Esophagus squamous epithelium (tissue), 5 donors: ENCODE data around the gene MRPL51. TPM values are rescaled to one million over a fixed set of nuclear protein-coding genes. Genes with fewer than 3 reads are reported as not detected.

Experiments
- DNase-seq: peaks from one replicate; lab custom pipeline; 2025; lab: John Stamatoyannopoulos, UW
- H3K27ac ChIP-seq, 4 donors: fragments of 200-600 bp; sonication (generic); one replicate each; pipeline ENCODE4 v1.5.1; 2016 to 2019; ENCODE audit warnings: mild to moderate bottlenecking in 1 of 4
- H3K27me3 ChIP-seq, 4 donors: fragments of 200-600 bp; sonication (generic); 1 replicate in 3 of 4; 2 replicates in 1 of 4; pipeline versions ENCODE4 v1.5.1 to v1.6.0; 2017 to 2021; ENCODE audit warnings: antibody characterized with exemption in 1 of 4
- H3K36me3 ChIP-seq, 3 donors: fragments of 200-600 bp; sonication (generic); one replicate each; pipeline ENCODE4 v1.5.1; 2016 to 2019
- H3K4me1 ChIP-seq, 3 donors: fragments of 200-600 bp; sonication (generic); one replicate each; pipeline ENCODE4 v1.5.1; 2017 to 2019
- H3K4me3 ChIP-seq, 4 donors: fragments of 200-600 bp; sonication (generic); 1 replicate in 3 of 4; 2 replicates in 1 of 4; pipeline ENCODE4 v1.5.1; 2016 to 2019; ENCODE audit warnings: mild to moderate bottlenecking in 2 of 4, moderate library complexity in 1 of 4
- H3K9me3 ChIP-seq, 3 donors: fragments of 200-600 bp; sonication (generic); one replicate each; pipeline ENCODE4 v1.5.1; 2016 to 2019
- CTCF ChIP-seq, 6 experiments: fragments of 450-650 bp in 4 of 6; fragments of 200-600 bp in 2 of 6; sonication (generic) in 2 of 6; IDR thresholded peaks; one replicate each; pipeline ENCODE4 v1.5.1; 2016 to 2019; ENCODE audit warnings: antibody characterized with exemption in 6 of 6, mild to moderate bottlenecking in 4 of 6, moderate library complexity in 4 of 6
- POLR2A ChIP-seq, 4 donors: fragments of 450-650 bp; IDR thresholded peaks; one replicate each; pipeline ENCODE4 v1.6.1; 2017; ENCODE audit warnings: antibody characterized with exemption in 4 of 4, mild to moderate bottlenecking in 4 of 4, moderate library complexity in 3 of 4
- WGBS, 2 donors: methylation state at CpG; one replicate each; pipeline ENCODE4 v1.1.5; 2018; 5-methylcytosine and 5-hydroxymethylcytosine counted together
- intact Hi-C: fragments of 100-400 bp; cut with DNase I; formaldehyde crosslinking; loops from one replicate; pipeline ENCODE4 v1.15.0; 2022
- total RNA-seq, 4 donors: library from RNA; depleted of rRNA; stranded (reverse); fragments of >200 nt; gene quantifications; one replicate each; pipeline ENCODE4 v1.1.0, GENCODE V29; 2016
- donor health status: DM: yes; HTN: yes; CAD: no.

MRPL51 gene
- total RNA-seq, 4 donors from 2014 or later = 36.3 to 95.5 (median 72.6) TPM

DNA sequence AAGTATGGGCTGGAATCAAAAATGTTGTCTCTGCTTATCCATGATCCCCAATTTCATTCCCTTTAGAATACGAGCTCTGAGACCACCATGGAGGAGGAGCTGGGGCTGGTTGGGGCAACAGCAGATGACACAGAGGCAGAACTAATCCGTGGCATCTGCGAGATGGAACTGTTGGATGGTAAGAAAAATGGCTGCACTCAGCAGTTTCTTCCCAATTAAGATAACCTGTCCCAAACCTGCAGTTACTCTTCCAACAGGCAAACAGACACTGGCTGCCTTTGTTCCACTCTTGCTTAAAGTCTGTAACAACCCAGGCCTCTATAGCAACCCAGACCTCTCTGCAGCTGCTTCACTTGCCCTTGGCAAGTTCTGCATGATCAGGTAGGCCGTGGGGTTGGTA, 34.6 kb upstream of the MRPL51 start:
- Histone ChIP-seq H3K4me1 (peaks cover 12 to 60% (median 31%) of the 10 kb centered on the region in 3 donors), H3K9me3 (no peaks in the 10 kb centered on the region), H3K36me3 (peaks cover 4 to 90% (median 72%) of the 10 kb centered on the region in 3 donors), H3K27me3 (no peaks in the 10 kb centered on the region), H3K27ac (peak overlapping the region in 2 of 4 donors; percentile 27 to 78), H3K4me3 (no peak overlapping the region)
- intact Hi-C loops = no loop called here
- DNase-seq = no peak
- TF ChIP-seq CTCF (IDR thresholded peaks at IDR 0.05) = no peak
- TF ChIP-seq POLR2A (IDR thresholded peaks at IDR 0.05) = no peak
- 53 to 92% methylated on average over 4 of the region's 4 CpGs for WGBS, 2 donors

DNA sequence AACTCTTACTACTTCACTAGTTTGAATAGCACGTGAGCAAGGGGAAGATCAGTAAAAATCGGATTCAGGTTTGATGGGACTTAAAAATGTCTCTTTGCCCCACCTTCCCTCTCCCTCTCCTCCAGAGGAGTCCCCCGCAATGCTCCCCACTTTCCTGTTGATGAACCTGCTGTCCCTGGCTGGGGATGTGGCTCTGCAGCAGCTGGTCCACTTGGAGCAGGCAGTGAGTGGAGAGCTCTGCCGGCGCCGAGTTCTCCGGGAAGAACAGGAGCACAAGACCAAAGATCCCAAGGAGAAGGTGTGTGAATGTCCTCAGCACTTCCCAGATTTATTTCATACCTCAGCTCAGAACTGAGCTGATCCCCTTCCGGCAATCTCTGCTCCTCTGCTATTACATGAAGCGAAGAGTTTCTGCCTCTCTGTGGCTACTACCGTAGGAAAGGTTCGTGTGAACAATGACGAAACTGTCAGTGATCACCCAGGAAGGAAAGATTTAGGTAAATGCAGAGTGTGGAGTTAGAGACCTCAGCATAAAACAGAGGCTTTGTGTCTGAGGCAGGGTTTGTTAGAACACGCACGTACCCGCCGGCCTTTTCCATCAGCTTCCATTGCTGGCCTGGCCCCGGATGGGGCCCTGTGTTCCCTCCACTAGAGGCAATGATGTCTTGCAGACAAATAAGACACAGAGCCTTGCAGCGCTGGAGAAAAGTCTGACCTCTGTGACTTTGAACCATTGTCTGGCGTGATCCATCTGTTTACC, 33.9 kb upstream of the MRPL51 start:
- no peak for DNase-seq

GRCh38 chr12:6526201-6526600, 33.1 kb upstream of the MRPL51 start:
- peaks cover 4 to 50% (median 23%) of the 10 kb centered on the region in 3 donors for H3K4me1 ChIP-seq
- H3K9me3 ChIP-seq = no peaks in the 10 kb centered on the region
- no peak overlapping the region for H3K4me3 ChIP-seq
- H3K27me3 ChIP-seq = no peaks in the 10 kb centered on the region
- TF ChIP-seq CTCF (IDR thresholded peaks at IDR 0.05) (no peak), POLR2A (IDR thresholded peaks at IDR 0.05) (no peak)
- peak overlapping the region; percentile 51 to 78 (median 72) for H3K27ac ChIP-seq
- intact Hi-C loops = no loop called here
- DNase-seq = no peak
- WGBS, 2 donors = 20 to 67% methylated on average over 1 to 2 of the region's 7 CpGs
- H3K36me3 ChIP-seq = peaks cover 13 to 100% (median 86%) of the 10 kb centered on the region in 3 donors

More for the DNA sequence above, 33.9 kb upstream of the MRPL51 start:
- peaks cover 8 to 97% (median 79%) of the 10 kb centered on the region in 3 donors for H3K36me3 ChIP-seq
- no peak overlapping the region for H3K4me3 ChIP-seq
- 39 to 61% methylated on average over 10 to 14 of the region's 19 CpGs for WGBS, 2 donors
- H3K9me3 ChIP-seq = no peaks in the 10 kb centered on the region
- intact Hi-C loops = no loop called here
- peak overlapping the region; percentile 51 to 78 (median 72) for H3K27ac ChIP-seq
- TF ChIP-seq POLR2A (IDR thresholded peaks at IDR 0.05) (no peak), CTCF (IDR thresholded peaks at IDR 0.05) (peak in 1 of 6 experiments; percentile 25)
- H3K4me1 ChIP-seq = peaks cover 4 to 52% (median 23%) of the 10 kb centered on the region in 3 donors
- H3K27me3 ChIP-seq = no peaks in the 10 kb centered on the region

GRCh38 chr12:6524648-6525047, 31.6 kb upstream of the MRPL51 start:
- Histone ChIP-seq H3K36me3 (peaks cover 20 to 100% (median 75%) of the 10 kb centered on the region in 3 donors), H3K4me3 (no peak overlapping the region), H3K27ac (no peak overlapping the region), H3K27me3 (no peaks in the 10 kb centered on the region), H3K4me1 (peaks cover 4 to 48% (median 23%) of the 10 kb centered on the region in 3 donors), H3K9me3 (no peaks in the 10 kb centered on the region)
- no peak for DNase-seq
- intact Hi-C loops = no loop called here
- TF ChIP-seq CTCF (IDR thresholded peaks at IDR 0.05) = no peak
- TF ChIP-seq POLR2A (IDR thresholded peaks at IDR 0.05) = no peak
- 91 to 100% methylated on average over 4 to 5 of the region's 5 CpGs for WGBS, 2 donors

GRCh38 chr12:6523708-6524107, 30.6 kb upstream of the MRPL51 start:
- intact Hi-C loops = no loop called here
- DNase-seq = no peak
- peaks cover 4 to 39% (median 18%) of the 10 kb centered on the region in 3 donors for H3K4me1 ChIP-seq
- peak overlapping the region in 1 of 4 donors; percentile 19 for H3K27ac ChIP-seq
- H3K9me3 ChIP-seq = no peaks in the 10 kb centered on the region
- peaks cover 26 to 100% (median 66%) of the 10 kb centered on the region in 3 donors for H3K36me3 ChIP-seq
- TF ChIP-seq POLR2A (IDR thresholded peaks at IDR 0.05) (no peak), CTCF (IDR thresholded peaks at IDR 0.05) (no peak)
- 36 to 69% methylated on average over 3 of the region's 3 CpGs for WGBS, 2 donors
- no peak overlapping the region for H3K4me3 ChIP-seq
- H3K27me3 ChIP-seq = no peaks in the 10 kb centered on the region
